Measurements from ENCODE around the gene TMEM94. TPM values are rescaled to one million over a fixed set of nuclear protein-coding genes. Genes with fewer than 3 reads are reported as not detected.

The TMEM94 gene
- total RNA-seq, 1 experiment from 2014 or later = 109 TPM

GRCh38 chr17:75465039-75465438, 8.6 kb downstream of the TMEM94 start:
- POLR2A ChIA-PET = no interaction called here
- Histone ChIP-seq H3K4me1 (peaks cover 10% of the 10 kb centered on the region), H3K9me3 (peaks cover 7% of the 10 kb centered on the region), H3K36me3 (ENCODE audit: control insufficient read depth, insufficient read depth, low read length) (no peaks in the 10 kb centered on the region), H3K27me3 (replicated peaks; ENCODE audit: control insufficient read depth, insufficient read depth, low read length) (no peaks in the 10 kb centered on the region), H3K4me3 (ENCODE audit: low read depth, low read length) (no peak overlapping the region)
- no TSS peak for BruUV-seq (replicated peaks)
- Mint-ChIP-seq H3K4me3 (ENCODE audit: unreplicated experiment) (no peak overlapping the region), H3K36me3 (ENCODE audit: insufficient read depth, unreplicated experiment) (peaks cover 22% of the 10 kb centered on the region), H3K4me1 (ENCODE audit: low read depth, unreplicated experiment) (peaks cover 3% of the 10 kb centered on the region), H3K27ac (ENCODE audit: unreplicated experiment) (no peak overlapping the region), H3K27me3 (ENCODE audit: insufficient read depth, unreplicated experiment) (no peaks in the 10 kb centered on the region), H3K9me3 (ENCODE audit: unreplicated experiment) (no peaks in the 10 kb centered on the region)
- intact Hi-C loops (cut with micrococcal nuclease; ENCODE audit: unreplicated experiment) = no loop called here
- no peak for TF ChIP-seq CTCF (IDR thresholded peaks at IDR 0.05; ENCODE audit: insufficient read depth in 1 of 2, low read depth in 1 of 2, low read length in 1 of 2, severe bottlenecking in 1 of 2, unreplicated experiment in 1 of 2)
- no peak for DNase-seq
- CTCF ChIA-PET = no interaction called here

- no peak for DNase-seq
- no peaks in the 10 kb centered on the region for H3K9me3 Mint-ChIP-seq (ENCODE audit: unreplicated experiment)
- no TSS peak for BruUV-seq (replicated peaks)
- Histone ChIP-seq H3K4me1 (0 out of 2 replicates have a peak, but pooled peaks cover 1% of the 10 kb centered on the region), H3K9me3 (peaks cover 7% of the 10 kb centered on the region), H3K36me3 (ENCODE audit: control insufficient read depth, insufficient read depth, low read length) (no peaks in the 10 kb centered on the region), H3K4me3 (ENCODE audit: low read depth, low read length) (no peak overlapping the region), H3K27me3 (replicated peaks; ENCODE audit: control insufficient read depth, insufficient read depth, low read length) (no peaks in the 10 kb centered on the region)
- CTCF ChIA-PET = no interaction called here
- intact Hi-C loops (cut with micrococcal nuclease; ENCODE audit: unreplicated experiment) = no loop called here
- peaks cover 28% of the 10 kb centered on the region for H3K36me3 Mint-ChIP-seq (ENCODE audit: insufficient read depth, unreplicated experiment)
- H3K4me3 Mint-ChIP-seq (ENCODE audit: unreplicated experiment) = no peak overlapping the region
- H3K27ac Mint-ChIP-seq (ENCODE audit: unreplicated experiment) = no peak overlapping the region
- POLR2A ChIA-PET = interaction anchor here (1.1 kb wide), 1 partner anchor 38 kb away, joined by 3 read pairs; no protein-coding TSS in a partner anchor
- TF ChIP-seq CTCF (IDR thresholded peaks at IDR 0.05; ENCODE audit: insufficient read depth in 1 of 2, low read depth in 1 of 2, low read length in 1 of 2, severe bottlenecking in 1 of 2, unreplicated experiment in 1 of 2) = no peak
- H3K27me3 Mint-ChIP-seq (ENCODE audit: insufficient read depth, unreplicated experiment) = no peaks in the 10 kb centered on the region
- no peaks in the 10 kb centered on the region for H3K4me1 Mint-ChIP-seq (ENCODE audit: low read depth, unreplicated experiment)
Measured at GRCh38 chr17:75468291-75468754, 11.9 kb downstream of the TMEM94 start.

GRCh38 chr17:75468779-75469373, 12.4 kb downstream of the TMEM94 start:
- no peaks in the 10 kb centered on the region for H3K4me1 ChIP-seq
- H3K36me3 Mint-ChIP-seq (ENCODE audit: insufficient read depth, unreplicated experiment) = peaks cover 22% of the 10 kb centered on the region
- H3K9me3 ChIP-seq = peaks cover 7% of the 10 kb centered on the region
- POLR2A ChIA-PET = interaction anchor here (1.1 kb wide), 1 partner anchor 39 kb away, joined by 3 read pairs; no protein-coding TSS in a partner anchor
- H3K9me3 Mint-ChIP-seq (ENCODE audit: unreplicated experiment) = no peaks in the 10 kb centered on the region
- BruUV-seq (replicated peaks) = no TSS peak
- TF ChIP-seq CTCF (IDR thresholded peaks at IDR 0.05; ENCODE audit: insufficient read depth in 1 of 2, low read depth in 1 of 2, low read length in 1 of 2, severe bottlenecking in 1 of 2, unreplicated experiment in 1 of 2) = no peak
- DNase-seq = no peak
- H3K27me3 ChIP-seq (replicated peaks; ENCODE audit: control insufficient read depth, insufficient read depth, low read length) = no peaks in the 10 kb centered on the region
- no peaks in the 10 kb centered on the region for H3K4me1 Mint-ChIP-seq (ENCODE audit: low read depth, unreplicated experiment)
- H3K4me3 ChIP-seq (ENCODE audit: low read depth, low read length) = no peak overlapping the region
- intact Hi-C loops (cut with micrococcal nuclease; ENCODE audit: unreplicated experiment) = no loop called here
- no peak overlapping the region for H3K4me3 Mint-ChIP-seq (ENCODE audit: unreplicated experiment)
- CTCF ChIA-PET = no interaction called here
- no peaks in the 10 kb centered on the region for H3K36me3 ChIP-seq (ENCODE audit: control insufficient read depth, insufficient read depth, low read length)
- no peaks in the 10 kb centered on the region for H3K27me3 Mint-ChIP-seq (ENCODE audit: insufficient read depth, unreplicated experiment)
- no peak overlapping the region for H3K27ac Mint-ChIP-seq (ENCODE audit: unreplicated experiment)
